RCC 7860 (cell line): ENCODE data around the gene HOXD13.

Experiments
- DNase-seq: peaks from one replicate; pipeline ENCODE4 v3.0.0-alpha.2; 2015; ENCODE audit warnings: low spot score
- FAIRE-seq: peaks from 2 replicates; lab custom pipeline; 2012; peaks lifted over from hg19 to GRCh38; lab: Jason Lieb, UNC

The HOXD13 gene

GRCh38 chr2:176130147-176130956, 37.8 kb downstream of the HOXD13 start:
- DNase-seq (no peak), FAIRE-seq (no peak)

- FAIRE-seq = no peak
Measured at GRCh38 chr2:176130957-176131847, 38.7 kb downstream of the HOXD13 start.

GRCh38 chr2:176131848-176132158, 39.3 kb downstream of the HOXD13 start:
- DNase-seq (no peak), FAIRE-seq (no peak)

More at GRCh38 chr2:176130957-176131847, 38.7 kb downstream of the HOXD13 start:
- DNase-seq = no peak

- DNase-seq (no peak), FAIRE-seq (no peak)
Measured at GRCh38 chr2:176132205-176133171, 40.0 kb downstream of the HOXD13 start.

- FAIRE-seq (no peak), DNase-seq (no peak)
Measured at GRCh38 chr2:176133389-176133788, 40.9 kb downstream of the HOXD13 start.

- DNase-seq = no peak
- FAIRE-seq = no peak
Measured at GRCh38 chr2:176134035-176134434, 41.5 kb downstream of the HOXD13 start.

- FAIRE-seq (no peak), DNase-seq (peak; percentile 44)
Measured at GRCh38 chr2:176135035-176135440, 42.5 kb downstream of the HOXD13 start.

- FAIRE-seq = no peak
- DNase-seq = peak; percentile 22
Measured at GRCh38 chr2:176136374-176137251, 44.1 kb downstream of the HOXD13 start.

- DNase-seq (no peak), FAIRE-seq (no peak)
Measured at GRCh38 chr2:176137252-176137580, 44.7 kb downstream of the HOXD13 start.

- DNase-seq (no peak), FAIRE-seq (no peak)
Measured at GRCh38 chr2:176137906-176138305, 45.4 kb downstream of the HOXD13 start.

GRCh38 chr2:176138526-176138922, 46.0 kb downstream of the HOXD13 start:
- FAIRE-seq (no peak), DNase-seq (no peak)

GRCh38 chr2:176138923-176139660, 46.6 kb downstream of the HOXD13 start:
- FAIRE-seq (no peak), DNase-seq (no peak)

GRCh38 chr2:176139661-176140512, 47.4 kb downstream of the HOXD13 start:
- FAIRE-seq (no peak), DNase-seq (no peak)

- FAIRE-seq (no peak), DNase-seq (peak; percentile 47)
Measured at GRCh38 chr2:176140513-176141317, 48.2 kb downstream of the HOXD13 start.

GRCh38 chr2:176142281-176142680, 49.8 kb downstream of the HOXD13 start:
- FAIRE-seq (no peak), DNase-seq (no peak)
